ENCODE data around the gene DLGAP3. TPM values are rescaled to one million over a fixed set of nuclear protein-coding genes. Genes with fewer than 3 reads are reported as not detected.

Gene DLGAP3
- total RNA-seq, 1 experiment from 2014 or later, result not detected

DNA sequence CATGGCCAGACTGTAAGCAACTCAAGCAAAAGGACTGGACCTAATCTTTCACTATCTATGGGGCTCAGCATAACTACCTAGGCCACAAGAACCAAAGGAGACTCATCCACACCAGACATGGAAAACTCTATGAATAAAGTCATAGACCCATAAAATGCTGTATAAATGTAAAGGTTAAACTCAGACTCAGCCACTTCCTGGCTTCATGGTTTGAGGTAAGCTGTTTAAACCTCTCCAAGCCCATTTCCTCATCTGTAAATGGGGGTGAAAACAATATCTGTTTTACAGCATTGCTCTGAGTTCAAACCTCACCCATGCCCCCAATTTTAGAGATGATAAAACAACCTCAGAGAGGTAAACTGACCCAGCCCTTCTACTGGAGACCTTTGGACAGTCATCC lies 65.9 kb downstream of the DLGAP3 start:
- intact Hi-C loops (cut with micrococcal nuclease; ENCODE audit: unreplicated experiment), result no loop called here
- POLR2A ChIA-PET (ENCODE audit: low non-redundant PET), result no interaction called here
- H3K27ac ChIP-seq (ENCODE audit: low read depth, low read length, poor library complexity, severe bottlenecking), result no peak overlapping the region
- no peaks in the 10 kb centered on the region for H3K9me3 ChIP-seq (ENCODE audit: low read depth, low read length, poor library complexity, severe bottlenecking)
- peaks cover 4% of the 10 kb centered on the region for H3K4me1 ChIP-seq (ENCODE audit: insufficient read depth, low read length, poor library complexity, severe bottlenecking)
- CTCF ChIA-PET, result no interaction called here
- H3K4me3 ChIP-seq (ENCODE audit: low read depth, low read length, poor library complexity, severe bottlenecking), result no peak overlapping the region
- H3K36me3 ChIP-seq (ENCODE audit: insufficient read depth, low read length, poor library complexity, severe bottlenecking), result no peaks in the 10 kb centered on the region
- DNase-seq (ENCODE audit: low spot score), result no peak
- BruUV-seq (replicated peaks), result no TSS peak
- H3K27me3 ChIP-seq (replicated peaks; ENCODE audit: insufficient read depth, low read depth, low read length, poor library complexity), result no peaks in the 10 kb centered on the region
- TF ChIP-seq CTCF (conservative IDR thresholded peaks at IDR 0.05; ENCODE audit: low read depth, low read length) (no peak), EZH2 (IDR thresholded peaks at IDR 0.05; ENCODE audit: borderline replicate concordance, low read depth, low read length, poor library complexity, severe bottlenecking) (no peak)

DNA sequence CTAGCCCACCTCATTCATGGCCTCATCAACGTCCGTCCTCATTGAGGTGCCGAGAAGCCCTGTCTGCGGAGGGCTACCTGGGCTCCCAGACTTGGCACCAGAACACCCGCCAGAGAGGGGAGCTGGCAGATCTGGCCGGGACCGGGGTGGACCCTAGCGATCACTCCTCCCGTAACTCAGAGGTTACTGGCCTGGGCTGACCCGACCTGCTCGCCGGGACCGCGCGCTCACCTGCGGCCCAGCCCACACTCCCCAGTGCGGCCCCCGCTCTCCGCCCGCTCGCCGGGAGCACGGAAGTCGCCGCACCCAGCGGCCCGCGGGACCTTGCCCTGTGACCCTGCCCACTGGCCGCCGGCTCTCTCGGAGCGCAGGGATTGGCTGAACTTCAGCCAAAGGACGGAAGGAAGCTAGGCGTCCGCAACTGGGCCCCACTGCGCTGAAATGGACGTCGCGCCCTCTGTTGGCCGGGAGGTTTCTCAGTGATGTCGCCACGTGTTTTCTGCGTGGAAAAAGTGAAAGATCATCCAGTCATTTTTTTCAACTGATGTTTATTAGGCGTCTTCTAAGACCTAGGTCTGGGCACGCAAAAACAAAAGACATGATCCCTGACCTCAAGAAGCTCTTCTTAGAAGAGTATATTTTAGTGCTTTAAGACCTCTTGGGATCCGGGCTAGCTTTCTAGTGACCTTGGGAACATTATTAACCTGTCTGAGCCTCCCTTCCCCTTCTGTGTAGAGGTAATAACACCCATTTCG lies 69.8 kb downstream of the DLGAP3 start, which contains the start of gene SMIM12:
SMIM12 (minus strand) TSS at position 304 of the 755 bp plus-strand sequence. CDS start 3,772 bp downstream, outside the sequence.
- Histone ChIP-seq H3K4me1 (ENCODE audit: insufficient read depth, low read length, poor library complexity, severe bottlenecking) (peaks cover 8% of the 10 kb centered on the region), H3K27ac (ENCODE audit: low read depth, low read length, poor library complexity, severe bottlenecking) (peak within 1 kb of the TSS; percentile 79), H3K9me3 (ENCODE audit: low read depth, low read length, poor library complexity, severe bottlenecking) (no peaks in the 10 kb centered on the region), H3K27me3 (replicated peaks; ENCODE audit: insufficient read depth, low read depth, low read length, poor library complexity) (no peaks in the 10 kb centered on the region), H3K4me3 (ENCODE audit: low read depth, low read length, poor library complexity, severe bottlenecking) (peak within 1 kb of the TSS; percentile 97), H3K36me3 (ENCODE audit: insufficient read depth, low read length, poor library complexity, severe bottlenecking) (peaks cover 12% of the 10 kb centered on the region)
- DNase-seq (ENCODE audit: low spot score), result peak; percentile 89
- BruUV-seq (replicated peaks), result no TSS peak
- ChIA-PET POLR2A (ENCODE audit: low non-redundant PET) (no interaction called here), CTCF (interaction anchor here (0.5 kb wide), 1 partner anchor 1180 kb away, joined by 7 read pairs; no protein-coding TSS in a partner anchor)
- TF ChIP-seq CTCF (conservative IDR thresholded peaks at IDR 0.05; ENCODE audit: low read depth, low read length) (peak; percentile 94), EZH2 (IDR thresholded peaks at IDR 0.05; ENCODE audit: borderline replicate concordance, low read depth, low read length, poor library complexity, severe bottlenecking) (no peak)
- intact Hi-C loops (cut with micrococcal nuclease; ENCODE audit: unreplicated experiment), result no loop called here

- no peaks in the 10 kb centered on the region for H3K9me3 ChIP-seq (ENCODE audit: low read depth, low read length, poor library complexity, severe bottlenecking)
- no TSS peak for BruUV-seq (replicated peaks)
- H3K4me3 ChIP-seq (ENCODE audit: low read depth, low read length, poor library complexity, severe bottlenecking), result peak overlapping the region; percentile 97
- TF ChIP-seq CTCF (conservative IDR thresholded peaks at IDR 0.05; ENCODE audit: low read depth, low read length), result no peak
- TF ChIP-seq EZH2 (IDR thresholded peaks at IDR 0.05; ENCODE audit: borderline replicate concordance, low read depth, low read length, poor library complexity, severe bottlenecking), result no peak
- H3K4me1 ChIP-seq (ENCODE audit: insufficient read depth, low read length, poor library complexity, severe bottlenecking), result peaks cover 8% of the 10 kb centered on the region
- ChIA-PET POLR2A (ENCODE audit: low non-redundant PET) (no interaction called here), CTCF (no interaction called here)
- H3K27ac ChIP-seq (ENCODE audit: low read depth, low read length, poor library complexity, severe bottlenecking), result peak overlapping the region; percentile 79
- peak; percentile 10 for DNase-seq (ENCODE audit: low spot score)
- H3K27me3 ChIP-seq (replicated peaks; ENCODE audit: insufficient read depth, low read depth, low read length, poor library complexity), result no peaks in the 10 kb centered on the region
- H3K36me3 ChIP-seq (ENCODE audit: insufficient read depth, low read length, poor library complexity, severe bottlenecking), result peaks cover 15% of the 10 kb centered on the region
- intact Hi-C loops (cut with micrococcal nuclease; ENCODE audit: unreplicated experiment), result no loop called here
Observed at GRCh38 chr1:34858901-34859445, 70.5 kb downstream of the DLGAP3 start.
